Effector memory CD4-positive, alpha-beta T cell (primary cell): ENCODE data around the gene UROS.

Experiments used
- DNase-seq, 3 donors: peaks; one replicate each; pipeline ENCODE4 v3.0.0-alpha.2; 2020
- H3K27ac ChIP-seq: 2 replicates; pipeline ENCODE4 v1.7.0; 2013; ENCODE audit warnings: mild to moderate bottlenecking, low read length, moderate library complexity; ENCODE audit not compliant: insufficient read depth, poor library complexity, severe bottlenecking
- H3K27me3 ChIP-seq: replicated peaks from 2 replicates; pipeline ENCODE4 v1.7.0; 2013; ENCODE audit warnings: mild to moderate bottlenecking, low read length; ENCODE audit not compliant: insufficient read depth, control insufficient read depth, poor library complexity, severe bottlenecking
- H3K36me3 ChIP-seq: 2 replicates; pipeline ENCODE4 v1.7.0; 2013; ENCODE audit warnings: mild to moderate bottlenecking, low read length, moderate library complexity; ENCODE audit not compliant: control insufficient read depth, insufficient read depth
- H3K4me1 ChIP-seq: 2 replicates; pipeline ENCODE4 v1.7.0; 2013; ENCODE audit warnings: low read length, mild to moderate bottlenecking; ENCODE audit not compliant: control insufficient read depth, insufficient read depth, poor library complexity, severe bottlenecking
- H3K4me3 ChIP-seq: 2 replicates; pipeline ENCODE4 v1.7.0; 2013; ENCODE audit warnings: low read length, low read depth, mild to moderate bottlenecking; ENCODE audit not compliant: insufficient read depth, poor library complexity, severe bottlenecking
- H3K9me3 ChIP-seq: 2 replicates; pipeline ENCODE4 v1.7.0; 2013; ENCODE audit warnings: mild to moderate bottlenecking, low read length, moderate library complexity; ENCODE audit not compliant: control insufficient read depth

The UROS gene

DNA sequence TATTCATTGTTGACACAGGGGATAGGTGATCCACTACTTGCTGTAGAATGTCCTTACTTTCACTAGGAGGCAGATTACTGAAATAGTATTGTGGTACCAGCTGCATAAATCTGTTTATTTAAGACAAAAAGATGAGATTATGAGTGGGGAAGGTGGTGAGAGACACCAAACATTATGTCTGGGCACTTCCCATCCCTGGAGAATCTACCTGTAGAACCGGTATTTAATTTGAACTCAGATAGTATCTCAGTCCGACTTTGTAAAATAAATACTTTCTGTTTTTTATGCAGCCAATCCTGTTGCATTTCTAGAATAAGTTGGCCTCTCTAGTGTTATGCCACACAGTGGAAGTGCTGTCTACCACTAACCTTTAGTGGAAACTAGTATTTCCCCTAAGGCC lies 13.7 kb upstream of the UROS start:
- H3K27ac ChIP-seq: no peak overlapping the region
- H3K27me3 ChIP-seq: no peaks in the 10 kb centered on the region
- no peak overlapping the region for H3K4me3 ChIP-seq
- H3K4me1 ChIP-seq: no peaks in the 10 kb centered on the region
- peaks cover 43% of the 10 kb centered on the region for H3K36me3 ChIP-seq
- no peaks in the 10 kb centered on the region for H3K9me3 ChIP-seq
- DNase-seq: no peak

DNA sequence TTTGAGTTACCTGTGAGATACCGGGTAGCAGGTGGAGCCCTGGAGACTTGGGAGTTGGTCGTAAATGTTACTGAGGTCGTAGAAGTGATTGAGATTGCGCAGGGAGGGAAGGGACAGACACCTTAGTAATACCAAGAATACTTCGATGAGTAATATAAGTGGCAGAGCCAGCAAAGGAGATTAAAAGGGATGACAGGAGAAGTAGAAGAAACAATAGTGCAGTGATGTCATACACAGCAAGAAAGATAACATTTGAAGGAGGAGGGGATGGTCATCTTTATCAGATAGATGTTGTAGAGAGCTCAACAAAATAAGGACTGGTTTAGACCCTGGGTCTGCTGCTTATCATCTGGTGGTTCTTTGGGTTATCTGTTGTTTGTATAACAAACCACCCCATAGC lies 5.3 kb upstream of the UROS start:
- Histone ChIP-seq H3K4me3 (no peak overlapping the region), H3K9me3 (no peaks in the 10 kb centered on the region), H3K36me3 (peaks cover 58% of the 10 kb centered on the region), H3K27me3 (no peaks in the 10 kb centered on the region), H3K27ac (no peak overlapping the region), H3K4me1 (peaks cover 11% of the 10 kb centered on the region)
- no peak for DNase-seq

DNA sequence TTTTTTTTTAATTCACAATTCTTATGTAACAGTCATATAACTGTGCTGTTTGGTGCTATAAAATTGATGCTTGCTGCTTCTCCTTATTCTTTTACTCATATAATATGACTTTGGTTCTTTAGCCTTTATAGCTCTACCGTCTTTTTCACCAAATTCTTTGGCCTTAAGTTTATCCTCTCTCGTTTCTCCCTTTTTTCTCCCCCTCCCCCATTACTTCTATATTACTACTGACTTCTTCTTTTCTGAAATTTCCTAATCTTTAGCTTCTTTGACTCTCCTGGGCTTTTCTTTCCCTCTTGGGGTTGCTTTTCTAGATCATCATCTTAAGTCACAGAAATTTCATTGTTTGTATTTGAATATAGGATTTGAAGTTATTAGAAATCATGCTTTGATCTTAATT lies 4.1 kb upstream of the UROS start:
- no peaks in the 10 kb centered on the region for H3K9me3 ChIP-seq
- no peak for DNase-seq
- peaks cover 11% of the 10 kb centered on the region for H3K4me1 ChIP-seq
- H3K27ac ChIP-seq: no peak overlapping the region
- no peaks in the 10 kb centered on the region for H3K27me3 ChIP-seq
- no peak overlapping the region for H3K4me3 ChIP-seq
- H3K36me3 ChIP-seq: peaks cover 50% of the 10 kb centered on the region

DNA sequence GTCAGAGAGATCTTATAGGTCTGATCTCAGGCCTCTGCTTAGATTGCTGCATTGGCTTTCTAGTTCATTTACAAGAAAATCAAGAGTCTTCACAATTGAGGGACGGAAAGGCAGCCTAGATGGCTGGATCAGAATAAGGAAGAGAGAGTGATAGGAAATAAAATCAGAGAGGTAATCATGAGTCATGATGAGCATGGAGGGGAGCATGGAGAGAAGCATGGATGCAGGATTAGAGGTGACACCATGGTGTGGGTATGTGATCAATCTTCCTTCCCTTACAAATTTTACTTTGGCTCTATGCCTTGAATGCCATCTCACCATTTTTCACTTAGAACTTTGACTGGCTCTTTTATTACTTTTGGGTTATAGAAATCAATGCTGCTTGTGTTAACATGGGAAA lies 1.7 kb upstream of the UROS start:
- H3K36me3 ChIP-seq: peaks cover 28% of the 10 kb centered on the region
- no peaks in the 10 kb centered on the region for H3K9me3 ChIP-seq
- H3K27me3 ChIP-seq: no peaks in the 10 kb centered on the region
- peaks cover 11% of the 10 kb centered on the region for H3K4me1 ChIP-seq
- DNase-seq: no peak
- H3K27ac ChIP-seq: no peak overlapping the region
- H3K4me3 ChIP-seq: no peak overlapping the region

DNA sequence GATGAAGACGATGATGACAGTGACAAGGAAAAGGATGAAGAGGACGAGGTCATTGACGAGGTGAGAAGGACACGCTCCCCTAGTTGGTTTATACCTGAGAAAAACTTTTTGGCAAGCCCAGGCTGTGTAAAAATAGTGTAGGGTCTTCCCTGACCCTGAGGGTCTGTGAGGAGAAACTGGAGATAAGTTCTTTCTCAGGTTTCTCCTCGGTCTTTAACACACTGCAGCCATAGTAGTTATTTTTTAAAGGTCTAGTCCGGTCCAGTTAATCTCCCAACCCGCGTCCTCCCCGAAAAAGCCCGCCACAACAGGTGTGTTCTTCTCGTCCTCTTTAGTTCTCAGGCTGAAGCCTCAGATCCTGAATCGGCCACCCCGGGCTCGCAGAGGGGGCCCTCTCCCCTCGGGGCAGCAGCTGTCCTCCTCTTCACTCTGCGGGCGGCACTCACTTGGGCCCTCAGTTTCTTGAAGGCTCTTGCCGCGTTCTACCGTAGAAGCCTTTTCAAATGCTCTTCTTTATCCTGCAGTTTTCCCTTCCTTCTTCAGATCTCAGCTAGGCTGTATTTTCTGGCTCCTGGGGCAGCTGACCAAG lies 699 bp upstream of the UROS start:
- Histone ChIP-seq H3K27me3 (no peaks in the 10 kb centered on the region), H3K36me3 (peaks cover 19% of the 10 kb centered on the region), H3K27ac (peak overlapping the region; percentile 94), H3K4me1 (peaks cover 11% of the 10 kb centered on the region), H3K4me3 (peak overlapping the region; percentile 76), H3K9me3 (no peaks in the 10 kb centered on the region)
- DNase-seq: no peak

DNA sequence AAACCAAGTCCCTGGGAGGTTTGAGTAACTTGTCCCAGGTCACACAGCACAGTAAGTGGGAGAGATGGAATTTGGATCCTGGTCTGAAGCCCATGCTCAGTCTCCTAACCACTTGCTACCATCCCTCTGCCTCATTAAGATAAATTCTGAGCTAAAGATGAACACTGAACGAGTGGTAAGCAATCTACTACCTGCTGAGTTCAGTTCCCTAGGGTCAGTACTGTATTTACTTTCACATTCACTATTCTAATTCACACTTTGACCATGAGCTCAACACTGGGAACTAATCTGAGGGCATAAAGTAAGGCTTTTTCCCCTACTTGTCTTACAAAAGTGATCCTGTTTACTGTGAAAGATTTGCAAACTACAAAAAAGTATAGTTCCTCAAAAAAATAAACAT lies 2.4 kb downstream of the UROS start:
- H3K9me3 ChIP-seq: no peaks in the 10 kb centered on the region
- H3K36me3 ChIP-seq: peaks cover 2% of the 10 kb centered on the region
- H3K4me1 ChIP-seq: peaks cover 11% of the 10 kb centered on the region
- no peak overlapping the region for H3K4me3 ChIP-seq
- H3K27me3 ChIP-seq: no peaks in the 10 kb centered on the region
- no peak for DNase-seq
- no peak overlapping the region for H3K27ac ChIP-seq

DNA sequence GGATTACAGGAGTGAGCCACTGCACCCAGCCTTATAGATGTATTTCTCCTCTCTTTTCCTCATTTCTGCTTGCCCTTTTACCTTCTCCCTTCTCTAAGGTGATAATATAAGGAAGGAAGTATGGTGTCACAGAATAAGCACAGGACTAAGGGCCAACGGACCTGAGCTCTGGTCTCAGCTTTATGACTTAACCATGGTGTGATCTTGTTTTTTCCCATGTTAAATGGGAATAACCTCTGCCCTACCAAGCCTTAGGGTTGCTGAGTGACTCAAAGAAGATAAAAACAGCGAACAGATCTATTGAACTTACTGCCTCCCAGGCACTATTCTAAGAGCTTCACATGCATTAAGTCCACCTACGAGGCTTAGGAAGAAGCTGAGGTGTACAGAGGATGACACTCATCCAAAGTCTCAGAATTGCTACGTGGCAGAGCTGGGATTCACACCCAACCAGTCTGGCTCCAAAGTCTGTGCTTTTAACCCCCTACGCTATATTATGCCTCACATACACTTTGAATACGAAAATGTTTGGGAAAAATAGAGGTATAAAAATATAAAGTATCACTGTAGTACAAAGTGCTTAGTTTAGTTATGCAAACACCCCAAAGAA lies 5.6 kb downstream of the UROS start:
- Histone ChIP-seq H3K27ac (no peak overlapping the region), H3K9me3 (no peaks in the 10 kb centered on the region), H3K4me3 (no peak overlapping the region), H3K27me3 (no peaks in the 10 kb centered on the region), H3K4me1 (no peaks in the 10 kb centered on the region), H3K36me3 (peaks cover 23% of the 10 kb centered on the region)
- DNase-seq: no peak

DNA sequence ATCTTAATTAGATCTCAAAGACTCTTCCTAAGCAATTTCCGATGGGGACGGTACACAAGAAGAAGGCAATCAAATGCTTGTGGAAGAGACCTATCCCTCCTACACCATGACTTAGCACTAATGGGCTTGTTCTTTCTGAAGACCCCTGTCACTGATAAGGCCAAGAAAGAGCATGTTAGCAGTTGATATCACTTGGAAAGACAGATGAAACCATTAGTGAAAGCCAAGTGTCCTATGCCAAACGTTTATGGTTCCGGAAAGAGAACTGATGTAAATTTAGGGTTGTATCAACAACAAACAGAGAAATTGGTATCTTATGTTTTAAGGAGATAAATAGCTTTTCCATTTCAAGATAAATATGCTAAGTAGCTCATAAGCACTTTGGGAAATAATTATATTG lies 6.5 kb downstream of the UROS start:
- H3K4me3 ChIP-seq: no peak overlapping the region
- no peaks in the 10 kb centered on the region for H3K27me3 ChIP-seq
- DNase-seq: no peak
- H3K4me1 ChIP-seq: no peaks in the 10 kb centered on the region
- peaks cover 23% of the 10 kb centered on the region for H3K36me3 ChIP-seq
- H3K9me3 ChIP-seq: no peaks in the 10 kb centered on the region
- H3K27ac ChIP-seq: no peak overlapping the region

DNA sequence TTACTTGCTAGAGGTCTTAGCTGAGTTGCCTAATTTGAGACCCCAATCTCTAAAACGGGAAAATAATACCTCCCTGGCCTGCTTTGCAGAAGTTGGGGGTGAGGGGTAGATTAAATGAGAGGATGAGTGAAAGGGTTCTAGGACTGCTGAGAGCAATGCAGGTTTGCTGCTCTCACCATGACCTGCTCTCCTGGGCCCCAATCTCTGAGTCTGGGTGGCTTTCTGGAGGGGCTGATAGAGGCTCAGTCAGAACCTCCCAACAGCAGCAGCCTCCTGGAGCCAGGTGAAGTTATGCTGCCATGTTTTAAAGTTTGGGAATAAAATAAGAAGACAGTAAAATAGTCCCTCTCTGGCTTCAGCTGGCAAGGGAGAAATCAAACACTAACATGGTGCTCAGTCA lies 7.3 kb downstream of the UROS start:
- no peak overlapping the region for H3K4me3 ChIP-seq
- no peaks in the 10 kb centered on the region for H3K9me3 ChIP-seq
- H3K4me1 ChIP-seq: no peaks in the 10 kb centered on the region
- no peak for DNase-seq
- no peak overlapping the region for H3K27ac ChIP-seq
- H3K36me3 ChIP-seq: peaks cover 23% of the 10 kb centered on the region
- no peaks in the 10 kb centered on the region for H3K27me3 ChIP-seq

DNA sequence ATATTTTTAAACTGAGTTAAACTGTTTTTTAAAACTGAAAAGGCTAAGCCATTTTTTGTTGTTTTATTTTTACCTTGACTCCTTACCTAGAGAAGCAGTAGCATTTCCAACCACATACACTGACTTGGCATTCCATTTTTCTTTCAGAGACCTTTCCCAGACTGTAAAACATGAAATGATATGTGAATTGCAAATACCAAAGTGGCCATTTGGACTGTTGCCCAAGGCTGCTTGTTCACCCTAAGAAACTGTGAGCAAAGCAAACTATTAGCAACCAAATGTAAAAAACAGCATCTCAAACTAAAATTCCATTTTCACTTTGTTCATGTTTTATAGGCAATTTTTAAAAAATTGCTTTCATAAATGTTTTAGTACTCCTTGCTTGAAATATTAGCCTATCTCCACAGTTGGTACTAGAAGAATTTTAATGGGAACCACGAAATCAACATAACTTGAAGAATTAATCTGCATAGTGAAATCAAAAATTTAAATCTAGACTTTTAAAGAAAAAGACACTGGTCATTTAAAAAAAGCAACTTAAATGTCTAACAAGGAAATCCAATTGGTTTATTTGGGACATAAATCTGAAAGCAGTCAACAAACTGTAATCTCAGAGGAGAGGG lies 10.8 kb downstream of the UROS start:
- Histone ChIP-seq H3K36me3 (peaks cover 33% of the 10 kb centered on the region), H3K27ac (no peak overlapping the region), H3K9me3 (no peaks in the 10 kb centered on the region), H3K4me3 (no peak overlapping the region), H3K27me3 (no peaks in the 10 kb centered on the region), H3K4me1 (no peaks in the 10 kb centered on the region)
- no peak for DNase-seq
